Stimulated activated CD4-positive, alpha-beta T cell treated with anti-CD3 and anti-CD28 coated beads, Interleukin-15, amount 100 ng/mL, for 24 hours (primary cell): ENCODE data around the gene LIPH.
"Not testable (repeated sequence)": the region's sequence is repeated elsewhere in the genome, so short reads cannot be mapped to it uniquely, and the experiment has no call there.

Source experiments
- DNase-seq: peaks from one replicate; pipeline ENCODE4 v3.0.0-alpha.2; 2020

Gene LIPH

GRCh38 chr3:185479373-185479945 lies 72.9 kb downstream of the LIPH start:
- DNase-seq, result no peak

DNA sequence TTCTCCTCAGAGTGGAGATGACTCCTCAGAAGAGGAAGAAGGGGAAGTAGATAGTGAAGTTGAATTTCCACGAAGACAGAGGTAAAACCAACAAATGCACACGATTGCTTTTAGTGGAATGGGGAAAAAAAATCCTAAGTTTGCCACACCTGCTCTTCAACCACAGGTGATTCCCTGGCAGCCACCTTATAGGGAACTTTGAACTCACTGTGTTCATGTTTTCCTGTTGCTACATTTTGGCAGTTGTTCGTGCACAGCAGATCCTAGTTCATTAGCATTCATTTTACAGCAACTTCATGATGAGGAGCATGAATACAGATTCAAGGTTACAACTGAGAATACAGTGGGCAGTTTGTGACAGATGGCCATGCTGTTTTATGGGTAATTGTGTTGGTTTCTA lies 75.1 kb downstream of the LIPH start:
- DNase-seq, result no peak

GRCh38 chr3:185474922-185475321 lies 77.5 kb downstream of the LIPH start:
- DNase-seq, result not testable (repeated sequence)

DNA sequence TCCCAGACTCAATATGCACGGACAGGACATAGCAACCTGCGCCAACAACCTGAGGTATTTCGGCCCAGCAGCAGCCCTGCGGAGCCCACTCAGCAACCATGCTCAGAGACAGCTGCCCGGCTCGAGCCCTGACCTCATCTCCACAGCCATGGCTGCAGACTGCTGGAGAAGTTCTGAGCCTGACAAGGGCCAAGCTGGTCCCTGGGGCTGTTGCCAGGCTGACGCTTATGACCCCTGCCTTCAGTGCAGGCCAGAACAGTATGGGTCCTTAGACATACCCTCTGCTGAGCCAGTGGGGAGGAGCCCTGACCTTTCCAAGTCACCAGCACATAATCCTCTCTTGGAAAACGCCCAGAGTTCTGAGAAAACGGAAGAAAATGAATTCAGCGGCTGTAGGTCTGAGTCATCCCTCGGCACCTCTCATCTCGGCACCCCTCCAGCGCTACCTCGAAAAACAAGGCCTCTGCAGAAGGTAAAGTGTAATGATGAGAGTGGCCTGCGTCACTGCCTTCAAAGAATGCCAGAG lies 79.0 kb downstream of the LIPH start:
- DNase-seq, result no peak

DNA sequence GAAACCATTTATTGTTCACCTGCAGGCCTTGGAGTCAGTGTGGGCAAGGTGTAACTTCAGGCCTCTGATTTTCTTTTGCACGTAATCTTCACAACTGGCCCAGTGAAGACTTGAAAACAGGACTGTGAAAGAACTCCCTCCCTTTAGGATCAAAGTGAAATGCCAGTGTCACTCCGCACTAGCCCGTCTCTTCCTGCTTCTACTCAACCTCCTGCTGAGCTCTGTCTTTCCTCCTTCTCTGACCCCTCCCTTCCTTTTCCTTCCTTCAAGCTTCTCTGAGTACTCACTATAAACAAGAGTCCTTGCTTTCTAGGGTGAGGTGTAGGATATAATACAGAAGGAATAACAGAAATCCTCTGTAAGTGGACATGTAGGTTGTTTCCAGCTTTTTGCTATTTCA lies 82.1 kb downstream of the LIPH start:
- DNase-seq, result no peak

DNA sequence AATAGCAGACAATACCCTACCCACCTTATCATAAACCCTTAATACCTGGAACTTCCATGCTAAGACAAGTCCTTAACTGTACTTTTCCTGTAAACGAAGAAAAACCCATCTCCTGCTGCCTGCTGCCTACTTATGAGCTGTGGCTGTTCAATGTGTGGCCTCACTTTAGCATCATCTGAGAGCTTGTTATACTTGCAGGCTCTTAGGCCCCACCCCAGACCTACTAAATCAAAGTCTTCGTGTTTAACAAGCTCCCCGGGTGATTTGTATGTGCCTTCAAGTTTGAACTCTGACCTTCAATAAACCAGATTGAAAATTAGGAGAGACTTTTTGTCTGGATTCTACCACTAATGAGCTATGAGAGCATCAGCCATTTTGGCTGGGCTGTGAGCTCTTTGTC lies 82.8 kb downstream of the LIPH start:
- no peak for DNase-seq

GRCh38 chr3:185466123-185466522 lies 86.3 kb downstream of the LIPH start:
- DNase-seq, result not testable (repeated sequence)

GRCh38 chr3:185465471-185465870 lies 86.9 kb downstream of the LIPH start:
- no peak for DNase-seq

- no peak for DNase-seq
Measured at GRCh38 chr3:185460719-185461350, 91.6 kb downstream of the LIPH start.

DNA sequence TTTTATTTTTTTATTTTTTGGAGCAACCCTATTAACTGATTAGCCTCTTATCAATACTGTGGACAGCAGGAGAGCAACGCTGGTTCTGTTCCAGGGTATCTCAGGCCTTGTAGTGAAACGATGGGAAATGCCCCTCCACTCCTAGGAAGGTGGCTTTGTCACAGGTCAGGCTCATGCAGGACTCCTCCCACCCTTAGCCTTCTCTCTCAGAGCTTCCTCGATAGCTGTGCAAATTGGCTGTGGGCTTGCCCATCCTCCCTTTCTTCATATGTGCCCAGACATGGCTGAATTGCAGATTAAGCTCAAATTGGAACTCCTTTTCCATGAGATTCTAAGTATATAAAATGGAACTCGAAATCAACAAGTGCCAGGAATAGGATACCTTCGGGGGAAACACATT lies 92.1 kb downstream of the LIPH start:
- no peak for DNase-seq

DNA sequence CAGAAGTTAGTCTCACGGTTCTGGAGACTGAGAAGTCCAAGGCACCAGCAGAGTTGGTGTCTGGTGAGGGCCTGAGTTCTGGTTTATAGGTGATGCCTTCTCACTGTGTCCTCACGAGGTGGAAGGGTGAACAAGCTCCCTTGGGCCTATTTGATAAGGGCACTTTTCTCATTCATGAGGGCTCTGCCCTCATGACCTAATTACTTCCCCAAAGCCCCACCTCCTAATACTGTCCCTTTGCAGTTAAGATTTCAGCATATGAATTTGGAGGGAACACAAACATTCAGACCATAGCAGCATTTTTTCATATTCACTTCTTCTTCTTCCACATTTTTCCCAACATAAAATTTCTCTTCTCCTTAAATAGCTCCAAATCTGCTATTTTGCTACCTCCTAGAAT lies 95.0 kb downstream of the LIPH start:
- no peak for DNase-seq
